GDM1 (cell line): ENCODE measurements around the gene TRIM26.
A peak's percentile ranks its signal among the peaks of the same experiment; 100 is the strongest.

Experiments
- DNase-seq: peaks from one replicate; lab custom pipeline; 2025; lab: John Stamatoyannopoulos, UW

TRIM26 gene

DNA sequence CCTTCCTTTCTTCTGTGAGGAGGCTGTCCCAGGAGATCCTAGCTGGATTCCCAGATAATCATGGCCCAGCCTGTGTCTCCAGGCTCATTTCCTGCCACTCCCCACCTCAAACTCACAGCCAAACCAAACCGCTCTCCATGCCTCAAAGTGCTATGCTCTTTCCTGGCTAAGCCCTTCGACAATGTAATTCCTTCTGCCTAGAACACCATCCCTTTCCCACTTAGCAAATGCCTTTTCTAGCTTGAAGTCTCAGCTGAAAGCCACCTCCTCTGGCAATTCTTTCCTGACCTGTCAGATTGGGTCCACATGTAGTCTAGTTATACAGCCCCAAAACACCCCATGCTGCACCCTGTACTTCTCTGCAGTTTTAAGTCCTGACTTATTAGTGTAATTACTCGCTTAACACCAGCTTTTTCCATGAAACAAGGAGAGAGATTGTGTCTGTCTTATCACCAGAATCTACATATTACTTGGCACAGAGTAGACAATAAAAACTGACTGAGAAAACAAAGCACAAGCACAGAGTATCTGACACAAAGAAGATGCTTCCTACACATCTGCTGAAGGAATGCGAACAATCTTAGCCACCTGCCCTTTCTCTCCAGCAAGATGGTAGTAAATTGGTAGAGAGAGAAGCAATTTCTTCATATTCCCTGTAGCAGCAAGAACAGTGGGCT, 5.4 kb downstream of the TRIM26 start:
- no peak for DNase-seq

- no peak for DNase-seq
These were observed 6.2 kb downstream of the TRIM26 start for GRCh38 chr6:30206799-30207618.

DNA sequence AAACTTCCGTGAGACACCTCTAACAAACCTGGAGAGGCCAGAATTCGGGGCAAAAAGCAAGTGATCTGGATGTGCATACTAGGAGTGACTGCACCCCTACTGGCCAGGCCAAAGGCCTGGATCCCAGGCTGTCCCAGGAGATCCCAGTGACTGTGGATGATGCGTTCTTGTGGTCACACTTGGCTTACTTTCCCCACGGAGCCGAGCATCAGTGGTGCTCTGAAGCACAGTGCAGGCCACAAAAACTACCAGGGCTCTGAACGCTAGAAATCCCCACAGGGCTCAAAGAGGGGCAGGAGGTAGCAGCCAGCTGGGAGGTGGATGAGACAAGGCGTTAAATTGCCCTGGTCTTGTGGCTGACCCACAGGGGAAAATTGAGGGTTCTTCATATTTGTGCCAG, 7.1 kb downstream of the TRIM26 start:
- DNase-seq: no peak

GRCh38 chr6:30204116-30204515, 9.1 kb downstream of the TRIM26 start:
- no peak for DNase-seq

DNA sequence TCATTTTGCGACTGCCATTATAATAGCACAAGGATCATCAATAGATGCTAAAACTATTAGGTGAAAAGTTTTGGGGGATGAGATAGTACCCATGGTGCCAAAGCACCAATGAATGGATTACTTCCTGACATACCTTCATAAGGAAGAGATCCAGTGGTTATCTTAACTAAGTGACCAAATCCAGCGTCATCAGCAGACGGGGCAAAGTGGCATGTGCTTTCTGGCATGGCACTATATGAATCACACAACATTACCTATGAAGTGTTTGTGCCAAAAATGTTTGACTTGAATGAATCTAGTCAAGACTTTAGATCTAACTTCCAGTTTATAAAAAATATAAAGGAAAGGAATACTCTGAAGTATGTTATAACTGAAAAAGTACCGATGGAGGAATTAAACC, 10.8 kb downstream of the TRIM26 start:
- DNase-seq: no peak

DNA sequence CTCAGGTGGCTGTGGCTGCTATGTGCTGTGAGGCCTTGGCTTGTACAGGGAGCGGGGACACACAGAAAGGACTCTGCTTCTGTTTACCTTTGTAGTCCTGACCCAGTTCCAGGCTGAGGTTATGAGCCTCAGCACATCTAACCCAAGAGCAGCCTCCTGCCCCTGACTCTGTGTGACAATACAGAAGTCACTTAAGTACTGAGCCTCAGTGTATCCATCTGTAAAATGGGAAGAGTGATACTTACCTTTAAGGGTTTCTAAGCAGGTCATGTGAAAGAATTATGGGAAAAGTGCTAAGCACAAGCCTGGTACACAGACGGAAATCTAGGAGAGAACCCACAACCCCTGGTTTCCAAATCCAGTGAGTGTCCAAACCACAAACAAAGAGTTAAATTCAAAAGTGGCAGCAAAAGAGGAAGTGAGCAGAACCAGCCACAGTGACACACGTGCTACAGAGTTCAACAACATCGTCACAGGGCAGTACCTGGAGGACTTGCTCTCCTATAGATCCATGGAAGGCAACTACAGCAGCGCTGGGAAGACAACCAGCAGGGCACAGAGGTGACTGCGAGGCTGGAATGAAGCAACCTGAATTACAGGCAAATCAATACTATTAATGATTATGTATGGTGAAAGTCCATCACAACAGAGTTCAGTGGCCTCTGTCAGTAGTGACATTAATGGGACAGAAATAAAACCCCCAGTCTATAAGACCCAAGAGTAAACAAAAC, 12.5 kb downstream of the TRIM26 start:
- peak; percentile 55 for DNase-seq

DNA sequence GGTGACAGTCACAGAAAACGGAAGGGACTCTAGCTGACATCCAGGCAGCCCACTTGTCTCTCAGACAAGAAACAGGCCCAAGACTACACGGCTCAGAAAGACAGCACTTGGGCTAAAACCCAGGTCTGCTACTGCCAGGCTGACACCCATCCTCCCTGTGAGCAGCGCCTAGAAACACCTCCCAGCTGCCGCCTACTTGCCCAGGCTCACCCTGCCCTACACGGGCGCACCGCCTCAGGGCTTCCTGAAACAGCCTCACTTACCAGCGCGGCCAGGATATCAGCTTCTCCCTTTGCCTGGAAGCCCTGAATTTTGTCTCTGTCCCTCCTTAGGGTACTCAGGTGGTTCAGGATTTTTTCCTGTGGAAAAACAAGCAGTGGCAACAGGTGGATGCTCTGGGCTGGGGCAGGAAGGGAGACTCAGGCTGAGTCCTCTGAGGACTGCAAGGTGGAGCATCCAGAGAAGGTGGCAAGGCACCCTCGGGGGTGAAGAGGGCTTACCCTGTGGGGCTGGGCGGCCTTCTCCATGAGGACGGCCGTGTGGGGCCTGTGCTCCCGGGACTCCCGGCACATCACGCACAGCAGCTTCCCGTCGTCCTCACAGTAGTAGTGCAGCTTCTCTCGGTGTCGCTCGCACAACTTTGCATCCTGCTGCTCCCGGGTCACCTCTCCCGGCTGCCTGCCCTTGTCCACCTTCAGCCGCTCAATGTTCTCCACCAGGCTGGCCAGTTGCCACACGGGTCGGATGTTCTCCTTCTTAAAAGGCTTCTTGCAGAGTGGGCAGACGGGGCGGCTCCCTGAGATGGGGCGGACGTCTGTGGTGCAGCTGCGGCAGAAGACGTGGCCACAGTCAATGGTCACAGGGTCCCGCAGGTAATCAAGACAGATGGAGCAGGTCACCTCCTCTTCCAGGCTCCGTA, 14.8 kb downstream of the TRIM26 start:
- no peak for DNase-seq

GRCh38 chr6:30196376-30196775, 16.8 kb downstream of the TRIM26 start:
- DNase-seq: no peak

DNA sequence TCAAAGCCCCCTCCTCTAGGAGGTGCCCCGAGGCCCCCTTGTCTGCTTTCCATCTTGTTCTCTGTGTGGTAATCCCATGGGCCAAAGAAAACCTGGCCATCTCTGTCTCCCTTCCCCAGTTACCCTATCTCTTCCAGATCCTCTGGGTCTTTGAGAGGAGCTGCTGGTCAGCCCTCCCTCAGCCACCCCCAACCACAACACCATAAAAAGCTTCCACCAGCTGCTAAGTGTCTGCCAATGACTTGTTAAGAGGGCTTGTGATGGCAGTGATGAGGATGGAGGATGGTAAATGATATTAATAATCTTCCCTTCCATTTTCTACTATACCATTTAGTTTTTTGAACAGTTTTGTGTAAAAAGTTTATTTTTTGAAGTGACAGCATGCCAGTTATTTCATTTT, 17.3 kb downstream of the TRIM26 start:
- DNase-seq: no peak

DNA sequence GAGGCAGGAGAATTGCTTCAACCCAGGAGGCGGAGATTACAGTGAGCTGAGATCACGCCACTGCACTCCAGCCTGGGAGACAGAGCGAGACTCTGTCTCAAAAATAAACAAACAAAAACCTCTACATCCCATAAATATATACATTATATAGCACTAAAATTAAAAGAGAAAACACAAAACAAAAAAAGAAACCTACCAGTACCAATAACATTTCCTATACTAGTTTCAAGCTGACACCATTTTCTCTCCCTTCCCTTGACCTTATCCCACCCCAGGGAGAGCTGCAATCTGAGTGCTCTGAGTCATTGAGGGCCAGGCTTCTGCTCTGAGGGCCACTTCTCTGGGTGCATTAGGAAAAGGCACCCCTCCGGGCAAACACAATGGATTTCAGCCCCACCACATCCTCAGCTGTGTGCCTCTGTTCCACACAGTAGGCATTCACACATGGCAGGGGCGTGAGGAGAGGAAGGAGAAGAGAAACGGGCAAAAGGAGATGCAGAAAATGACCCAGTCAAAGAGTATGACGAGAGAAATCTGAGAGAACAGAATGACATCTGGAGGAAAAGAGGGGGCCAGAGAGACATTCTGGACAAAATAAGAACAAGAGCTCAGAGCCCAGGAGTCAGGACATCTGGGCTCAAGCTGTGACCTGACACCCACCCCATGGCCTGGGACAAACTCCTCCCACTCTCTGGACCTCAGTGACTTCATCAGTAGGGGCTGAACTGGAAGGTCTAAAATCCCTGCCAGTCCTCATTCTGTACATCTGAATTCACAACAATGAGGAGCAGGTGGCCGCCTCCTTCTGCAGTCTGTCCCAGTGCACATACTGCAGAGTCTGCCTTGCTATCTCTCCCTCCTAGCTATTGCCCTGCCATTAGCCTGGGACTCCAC, 18.2 kb downstream of the TRIM26 start:
- no peak for DNase-seq

DNA sequence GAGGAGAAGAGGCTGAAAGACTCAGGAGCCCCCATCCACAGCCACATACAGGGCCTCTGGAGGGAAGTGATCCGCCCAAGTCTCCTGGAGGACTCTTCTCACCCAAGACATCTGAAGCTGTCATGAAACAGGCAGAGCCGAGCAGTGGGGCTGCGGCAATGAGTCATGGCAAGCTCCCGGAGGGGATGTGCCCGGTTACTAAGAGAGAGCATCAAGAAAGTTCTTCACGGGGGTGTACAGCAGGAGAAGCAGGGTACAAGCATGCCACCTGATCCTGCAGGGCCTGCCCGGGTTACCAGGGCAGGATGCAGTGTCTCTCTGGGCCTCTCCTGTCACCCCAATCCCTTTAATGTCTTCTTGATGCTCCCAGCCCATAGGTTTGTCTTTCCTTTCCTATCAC, 21.1 kb downstream of the TRIM26 start:
- DNase-seq: no peak

DNA sequence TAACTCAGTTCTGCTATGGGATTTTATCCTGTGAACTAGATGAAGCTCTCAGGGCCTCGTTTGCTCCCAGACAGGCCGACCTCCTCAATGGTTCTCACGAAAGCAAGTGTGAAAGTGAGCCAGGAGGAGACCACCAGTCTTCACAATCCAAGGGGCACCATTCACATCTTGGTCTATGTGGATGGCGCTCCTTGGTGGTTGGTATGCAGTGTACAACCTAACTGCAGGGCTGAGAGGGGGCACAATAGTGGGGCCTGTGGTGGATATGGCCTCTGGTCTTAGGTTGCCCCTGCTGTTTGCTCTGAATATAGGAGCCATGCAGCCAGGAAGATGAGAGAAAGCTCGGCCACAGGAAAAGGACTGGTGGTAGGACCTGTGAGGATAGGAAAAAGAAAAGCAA, 24.7 kb downstream of the TRIM26 start:
- DNase-seq: no peak

- no peak for DNase-seq
These were observed 27.2 kb downstream of the TRIM26 start for GRCh38 chr6:30185846-30186484.

DNA sequence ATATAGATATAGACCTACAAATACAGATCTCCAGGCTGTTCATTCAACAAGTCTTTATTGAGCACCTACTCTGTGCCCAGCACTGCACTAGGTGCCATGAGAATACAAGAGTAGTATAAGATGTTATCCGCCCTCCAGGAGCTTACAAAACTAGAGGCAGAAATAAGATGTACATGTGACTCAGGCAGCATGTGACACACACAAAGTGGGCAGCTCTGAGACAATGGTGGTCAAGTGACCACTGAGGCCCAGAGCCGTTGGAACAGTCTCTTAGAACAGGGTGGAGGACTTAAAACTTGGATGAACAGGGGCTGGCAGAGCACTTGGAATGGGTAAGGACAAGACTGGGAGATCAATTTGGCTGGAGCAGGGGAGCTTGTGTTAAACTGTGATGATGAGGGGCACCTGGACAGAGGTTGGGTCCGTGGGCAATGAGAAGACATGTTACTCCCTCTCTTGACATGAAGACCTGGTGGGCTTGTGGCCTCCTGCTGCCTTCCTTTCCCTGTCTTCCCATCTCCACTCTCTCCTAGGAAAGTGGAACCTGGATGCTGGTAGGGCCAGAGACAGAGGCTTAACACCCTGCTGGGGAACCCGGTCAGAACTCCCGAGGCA, 28.7 kb downstream of the TRIM26 start:
- DNase-seq: no peak

- no peak for DNase-seq
These were observed 33.1 kb downstream of the TRIM26 start for GRCh38 chr6:30180145-30180544.

- no peak for DNase-seq
These were observed 34.4 kb downstream of the TRIM26 start for GRCh38 chr6:30178837-30179236.

GRCh38 chr6:30175765-30176164, 37.4 kb downstream of the TRIM26 start:
- no peak for DNase-seq

DNA sequence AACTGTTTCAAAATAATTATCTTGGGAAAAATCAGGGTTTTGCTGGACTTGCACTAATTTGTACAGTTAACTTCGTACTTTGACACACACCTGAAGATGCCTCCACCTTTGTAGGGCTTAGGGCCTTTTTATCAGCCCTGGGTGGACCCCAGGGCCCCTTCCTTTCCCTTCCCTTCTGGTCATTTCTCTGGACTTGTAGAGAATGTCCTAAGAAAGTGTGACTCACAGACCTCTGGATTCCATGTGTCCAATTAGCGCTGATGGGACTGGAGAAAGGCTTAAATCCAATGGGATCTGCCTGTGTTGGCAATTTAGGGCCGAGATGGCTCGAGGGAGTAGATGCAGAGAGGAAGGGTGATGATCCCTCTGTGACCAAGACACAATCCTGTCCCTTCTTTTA, 40.5 kb downstream of the TRIM26 start:
- no peak for DNase-seq

DNA sequence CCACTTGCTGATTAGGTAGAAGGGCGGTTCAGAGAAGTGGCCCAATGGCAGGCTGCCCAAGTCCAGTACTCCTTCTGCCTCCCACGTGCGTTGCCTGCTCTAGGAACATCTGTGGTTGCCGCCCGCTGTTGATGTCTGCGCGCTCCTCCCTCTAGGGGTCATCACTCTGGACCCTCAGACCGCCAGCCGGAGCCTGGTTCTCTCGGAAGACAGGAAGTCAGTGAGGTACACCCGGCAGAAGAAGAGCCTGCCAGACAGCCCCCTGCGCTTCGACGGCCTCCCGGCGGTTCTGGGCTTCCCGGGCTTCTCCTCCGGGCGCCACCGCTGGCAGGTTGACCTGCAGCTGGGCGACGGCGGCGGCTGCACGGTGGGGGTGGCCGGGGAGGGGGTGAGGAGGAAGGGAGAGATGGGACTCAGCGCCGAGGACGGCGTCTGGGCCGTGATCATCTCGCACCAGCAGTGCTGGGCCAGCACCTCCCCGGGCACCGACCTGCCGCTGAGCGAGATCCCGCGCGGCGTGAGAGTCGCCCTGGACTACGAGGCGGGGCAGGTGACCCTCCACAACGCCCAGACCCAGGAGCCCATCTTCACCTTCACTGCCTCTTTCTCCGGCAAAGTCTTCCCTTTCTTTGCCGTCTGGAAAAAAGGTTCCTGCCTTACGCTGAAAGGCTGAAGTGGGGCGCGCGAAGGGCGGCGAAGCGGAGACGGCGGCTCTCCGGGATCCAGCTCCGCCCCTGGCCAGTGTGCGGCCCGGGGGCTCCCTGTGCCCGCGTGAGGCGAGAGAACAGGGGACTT, 41.3 kb downstream of the TRIM26 start:
- no peak for DNase-seq
